ENCODE results near the gene PIAS1.
"Not testable (repeated sequence)": the region's sequence is repeated elsewhere in the genome, so short reads cannot be mapped to it uniquely, and the experiment has no call there.

Gene PIAS1

GRCh38 chr15:68114840-68115239 lies 60.7 kb downstream of the PIAS1 start:
- no peak for DNase-seq (ENCODE audit: low read depth)

- DNase-seq (ENCODE audit: low read depth) = no peak
Observed at GRCh38 chr15:68124700-68125099, 70.6 kb downstream of the PIAS1 start.

- no peak for DNase-seq (ENCODE audit: low read depth)
Observed at GRCh38 chr15:68126396-68126795, 72.3 kb downstream of the PIAS1 start.

- no peak for DNase-seq (ENCODE audit: low read depth)
Observed at GRCh38 chr15:68129072-68129471, 75.0 kb downstream of the PIAS1 start.

GRCh38 chr15:68130851-68131250 lies 76.7 kb downstream of the PIAS1 start:
- no peak for DNase-seq (ENCODE audit: low read depth)

- no peak for DNase-seq (ENCODE audit: low read depth)
Observed at GRCh38 chr15:68137096-68137495, 83.0 kb downstream of the PIAS1 start.

- DNase-seq (ENCODE audit: low read depth) = no peak
Observed at GRCh38 chr15:68143129-68143528, 89.0 kb downstream of the PIAS1 start.

GRCh38 chr15:68143785-68144184 lies 89.7 kb downstream of the PIAS1 start:
- DNase-seq (ENCODE audit: low read depth) = no peak

GRCh38 chr15:68145706-68146105 lies 91.6 kb downstream of the PIAS1 start:
- DNase-seq (ENCODE audit: low read depth) = no peak

GRCh38 chr15:68148039-68148438 lies 93.9 kb downstream of the PIAS1 start:
- DNase-seq (ENCODE audit: low read depth) = no peak

- no peak for DNase-seq (ENCODE audit: low read depth)
Observed at GRCh38 chr15:68149059-68149458, 94.9 kb downstream of the PIAS1 start.

GRCh38 chr15:68150187-68150586 lies 96.1 kb downstream of the PIAS1 start:
- no peak for DNase-seq (ENCODE audit: low read depth)

GRCh38 chr15:68151277-68151676 lies 97.2 kb downstream of the PIAS1 start:
- no peak for DNase-seq (ENCODE audit: low read depth)

GRCh38 chr15:68152342-68152741 lies 98.2 kb downstream of the PIAS1 start:
- no peak for DNase-seq (ENCODE audit: low read depth)

- DNase-seq (ENCODE audit: low read depth) = no peak
Observed at GRCh38 chr15:68154923-68155559, 100.9 kb downstream of the PIAS1 start.

- no peak for DNase-seq (ENCODE audit: low read depth)
Observed at GRCh38 chr15:68157074-68157473, 103.0 kb downstream of the PIAS1 start.

GRCh38 chr15:68158046-68158628 lies 104.0 kb downstream of the PIAS1 start:
- DNase-seq (ENCODE audit: low read depth) = no peak

GRCh38 chr15:68163191-68163590 lies 109.1 kb downstream of the PIAS1 start:
- no peak for DNase-seq (ENCODE audit: low read depth)

- DNase-seq (ENCODE audit: low read depth) = no peak
Observed at GRCh38 chr15:68166847-68167246, 112.7 kb downstream of the PIAS1 start.

- DNase-seq (ENCODE audit: low read depth) = not testable (repeated sequence)
Observed at GRCh38 chr15:68172037-68172436, 117.9 kb downstream of the PIAS1 start.

GRCh38 chr15:68173119-68173518 lies 119.0 kb downstream of the PIAS1 start:
- DNase-seq (ENCODE audit: low read depth) = no peak

- DNase-seq (ENCODE audit: low read depth) = no peak
Observed at GRCh38 chr15:68175526-68175925, 121.4 kb downstream of the PIAS1 start.

GRCh38 chr15:68176601-68177000 lies 122.5 kb downstream of the PIAS1 start:
- DNase-seq (ENCODE audit: low read depth) = no peak

- no peak for DNase-seq (ENCODE audit: low read depth)
Observed at GRCh38 chr15:68177742-68178141, 123.6 kb downstream of the PIAS1 start.

All from stimulated activated CD8-positive, alpha-beta memory T cell treated with anti-CD3 and anti-CD28 coated beads, Interleukin-12 subunit alpha, Interleukin-12 subunit beta, amount 100 ng/mL, for 1 hour (primary cell).